ENCODE results near the gene TCEANC. TPM values are rescaled to one million over a fixed set of nuclear protein-coding genes. Genes with fewer than 3 reads are reported as not detected.

Gene TCEANC
- total RNA-seq, 1 experiment from 2014 or later: 3.1 TPM

DNA sequence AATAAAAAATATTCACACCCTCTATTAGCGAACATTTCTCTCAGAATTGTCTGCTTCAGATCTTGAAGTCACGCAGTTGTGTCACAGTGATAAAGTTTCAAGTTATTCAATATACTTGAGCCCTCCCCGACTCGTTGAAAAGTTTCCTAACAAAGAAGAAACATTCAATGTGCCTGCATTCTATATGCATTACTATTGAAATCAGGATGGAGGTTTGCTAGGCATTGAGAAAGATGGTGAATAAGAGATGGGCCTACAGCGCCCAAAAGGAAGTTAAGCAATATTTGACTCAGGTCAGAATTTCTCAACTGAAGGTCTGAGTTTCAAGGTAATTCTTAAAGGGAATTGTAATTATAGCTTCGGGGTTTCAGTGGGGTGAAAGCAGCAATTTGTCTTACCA, 6.1 kb downstream of the TCEANC start:
- TF ChIP-seq, protein P1, sequence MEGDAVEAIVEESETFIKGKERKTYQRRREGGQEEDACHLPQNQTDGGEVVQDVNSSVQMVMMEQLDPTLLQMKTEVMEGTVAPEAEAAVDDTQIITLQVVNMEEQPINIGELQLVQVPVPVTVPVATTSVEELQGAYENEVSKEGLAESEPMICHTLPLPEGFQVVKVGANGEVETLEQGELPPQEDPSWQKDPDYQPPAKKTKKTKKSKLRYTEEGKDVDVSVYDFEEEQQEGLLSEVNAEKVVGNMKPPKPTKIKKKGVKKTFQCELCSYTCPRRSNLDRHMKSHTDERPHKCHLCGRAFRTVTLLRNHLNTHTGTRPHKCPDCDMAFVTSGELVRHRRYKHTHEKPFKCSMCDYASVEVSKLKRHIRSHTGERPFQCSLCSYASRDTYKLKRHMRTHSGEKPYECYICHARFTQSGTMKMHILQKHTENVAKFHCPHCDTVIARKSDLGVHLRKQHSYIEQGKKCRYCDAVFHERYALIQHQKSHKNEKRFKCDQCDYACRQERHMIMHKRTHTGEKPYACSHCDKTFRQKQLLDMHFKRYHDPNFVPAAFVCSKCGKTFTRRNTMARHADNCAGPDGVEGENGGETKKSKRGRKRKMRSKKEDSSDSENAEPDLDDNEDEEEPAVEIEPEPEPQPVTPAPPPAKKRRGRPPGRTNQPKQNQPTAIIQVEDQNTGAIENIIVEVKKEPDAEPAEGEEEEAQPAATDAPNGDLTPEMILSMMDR (conservative IDR thresholded peaks at IDR 0.05; ENCODE audit: low read depth, low read length): no peak
- TF ChIP-seq EZH2 (IDR thresholded peaks at IDR 0.05; ENCODE audit: borderline replicate concordance, low read depth, low read length, poor library complexity, severe bottlenecking): no peak
- no TSS peak for BruUV-seq (replicated peaks)
- no peak for DNase-seq (ENCODE audit: low spot score)
- Histone ChIP-seq H3K9me3 (ENCODE audit: low read depth, low read length, poor library complexity, severe bottlenecking) (no peaks in the 10 kb centered on the region), H3K27ac (ENCODE audit: low read depth, low read length, poor library complexity, severe bottlenecking) (no peak overlapping the region), H3K36me3 (ENCODE audit: insufficient read depth, low read length, poor library complexity, severe bottlenecking) (no peaks in the 10 kb centered on the region), H3K4me3 (ENCODE audit: low read depth, low read length, poor library complexity, severe bottlenecking) (no peak overlapping the region), H3K4me1 (ENCODE audit: insufficient read depth, low read length, poor library complexity, severe bottlenecking) (no peaks in the 10 kb centered on the region), H3K27me3 (replicated peaks; ENCODE audit: insufficient read depth, low read depth, low read length, poor library complexity) (no peaks in the 10 kb centered on the region)
- intact Hi-C loops (cut with micrococcal nuclease; ENCODE audit: unreplicated experiment): no loop called here
- CTCF ChIA-PET: interaction anchor here (0.7 to 1.1 kb wide), 2 partner anchors 98 to 152 kb away, joined by 3 to 4 read pairs; no protein-coding TSS in a partner anchor
- POLR2A ChIA-PET (ENCODE audit: low non-redundant PET): no interaction called here

DNA sequence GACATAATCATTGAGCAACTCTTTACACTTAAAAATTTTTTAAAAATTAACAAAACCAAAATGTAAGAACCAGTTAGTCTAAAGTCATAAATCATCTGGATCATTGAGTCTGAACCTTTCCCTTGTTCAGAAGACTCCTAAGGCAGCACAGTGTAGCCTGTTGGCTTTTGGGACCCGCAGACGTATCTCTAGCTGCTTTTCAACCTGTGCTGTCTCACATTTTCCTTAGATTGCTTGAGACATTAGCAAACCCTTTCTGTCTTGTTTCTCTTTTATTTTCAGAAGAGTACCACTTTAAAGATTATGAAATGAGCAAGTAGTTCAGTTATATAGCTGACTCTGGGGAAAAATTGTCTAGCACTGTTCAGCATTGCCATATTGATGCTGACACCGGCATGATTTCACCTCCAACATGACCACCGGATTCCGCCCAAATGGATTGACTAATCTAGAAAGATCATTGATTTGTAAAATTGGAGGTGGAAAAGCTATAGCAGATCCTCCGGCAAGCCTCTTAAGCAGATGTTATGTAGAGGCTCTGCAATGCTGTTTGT, 8.9 kb downstream of the TCEANC start:
- ChIA-PET CTCF (no interaction called here), POLR2A (ENCODE audit: low non-redundant PET) (no interaction called here)
- Histone ChIP-seq H3K27ac (ENCODE audit: low read depth, low read length, poor library complexity, severe bottlenecking) (no peak overlapping the region), H3K27me3 (replicated peaks; ENCODE audit: insufficient read depth, low read depth, low read length, poor library complexity) (no peaks in the 10 kb centered on the region), H3K4me3 (ENCODE audit: low read depth, low read length, poor library complexity, severe bottlenecking) (no peak overlapping the region), H3K36me3 (ENCODE audit: insufficient read depth, low read length, poor library complexity, severe bottlenecking) (no peaks in the 10 kb centered on the region), H3K9me3 (ENCODE audit: low read depth, low read length, poor library complexity, severe bottlenecking) (no peaks in the 10 kb centered on the region), H3K4me1 (ENCODE audit: insufficient read depth, low read length, poor library complexity, severe bottlenecking) (no peaks in the 10 kb centered on the region)
- intact Hi-C loops (cut with micrococcal nuclease; ENCODE audit: unreplicated experiment): no loop called here
- TF ChIP-seq EZH2 (IDR thresholded peaks at IDR 0.05; ENCODE audit: borderline replicate concordance, low read depth, low read length, poor library complexity, severe bottlenecking): no peak
- TF ChIP-seq, protein P1 (conservative IDR thresholded peaks at IDR 0.05; ENCODE audit: low read depth, low read length): no peak
- no TSS peak for BruUV-seq (replicated peaks)
- DNase-seq (ENCODE audit: low spot score): no peak

DNA sequence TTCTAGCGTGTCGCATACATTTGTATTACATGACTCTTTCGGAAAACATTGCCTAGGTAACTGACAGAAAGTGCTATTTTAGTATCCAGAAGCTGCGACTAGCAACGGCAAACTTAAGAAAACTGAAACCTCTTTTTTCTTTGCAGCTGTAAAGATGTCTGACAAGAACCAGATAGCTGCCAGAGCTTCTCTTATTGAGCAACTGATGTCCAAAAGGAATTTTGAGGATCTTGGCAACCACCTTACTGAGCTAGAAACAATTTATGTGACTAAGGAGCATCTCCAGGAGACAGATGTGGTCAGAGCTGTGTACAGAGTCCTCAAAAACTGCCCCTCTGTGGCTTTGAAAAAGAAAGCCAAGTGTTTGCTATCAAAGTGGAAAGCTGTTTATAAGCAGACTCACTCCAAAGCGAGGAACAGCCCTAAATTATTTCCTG, 9.4 kb downstream of the TCEANC start:
- no peaks in the 10 kb centered on the region for H3K36me3 ChIP-seq (ENCODE audit: insufficient read depth, low read length, poor library complexity, severe bottlenecking)
- BruUV-seq (replicated peaks): no TSS peak
- DNase-seq (ENCODE audit: low spot score): no peak
- H3K4me1 ChIP-seq (ENCODE audit: insufficient read depth, low read length, poor library complexity, severe bottlenecking): no peaks in the 10 kb centered on the region
- no peak overlapping the region for H3K4me3 ChIP-seq (ENCODE audit: low read depth, low read length, poor library complexity, severe bottlenecking)
- intact Hi-C loops (cut with micrococcal nuclease; ENCODE audit: unreplicated experiment): no loop called here
- TF ChIP-seq, protein P1 (conservative IDR thresholded peaks at IDR 0.05; ENCODE audit: low read depth, low read length): no peak
- TF ChIP-seq EZH2 (IDR thresholded peaks at IDR 0.05; ENCODE audit: borderline replicate concordance, low read depth, low read length, poor library complexity, severe bottlenecking): no peak
- no peaks in the 10 kb centered on the region for H3K9me3 ChIP-seq (ENCODE audit: low read depth, low read length, poor library complexity, severe bottlenecking)
- no peak overlapping the region for H3K27ac ChIP-seq (ENCODE audit: low read depth, low read length, poor library complexity, severe bottlenecking)
- CTCF ChIA-PET: no interaction called here
- POLR2A ChIA-PET (ENCODE audit: low non-redundant PET): no interaction called here
- no peaks in the 10 kb centered on the region for H3K27me3 ChIP-seq (replicated peaks; ENCODE audit: insufficient read depth, low read depth, low read length, poor library complexity)
